Stimulated activated memory B cell treated with anti-CD40 and anti-IgM and Interleukin-4, amounts not matched to agents 10 μg/mL and 1 μg/mL and 100 μg/mL, for 72 hours (primary cell): ENCODE results near the gene RPS14.
A peak's percentile ranks its signal among the peaks of the same experiment; 100 is the strongest.
"Not testable (repeated sequence)": the region's sequence is repeated elsewhere in the genome, so short reads cannot be mapped to it uniquely, and the experiment has no call there.

Experiments used
- ATAC-seq: fragments of 150-1000 bp; cut with Tn5 transposase; 2 replicates; pipeline ENCODE4 v1.10.0; 2021
- H3K27ac Mint-ChIP-seq: one replicate; pipeline ENCODE4 v1.8.0; 2022; ENCODE audit warnings: mild to moderate bottlenecking, mixed read lengths
- H3K27me3 Mint-ChIP-seq: one replicate; pipeline ENCODE4 v1.8.0; 2022; ENCODE audit warnings: mixed read lengths
- H3K36me3 Mint-ChIP-seq: one replicate; pipeline ENCODE4 v1.8.0; 2022; ENCODE audit warnings: mixed read lengths
- H3K4me1 Mint-ChIP-seq: one replicate; pipeline ENCODE4 v1.8.0; 2022; ENCODE audit warnings: mixed read lengths
- H3K4me3 Mint-ChIP-seq: one replicate; pipeline ENCODE4 v1.8.0; 2022; ENCODE audit warnings: mild to moderate bottlenecking, moderate library complexity, mixed read lengths
- H3K9me3 Mint-ChIP-seq: one replicate; pipeline ENCODE4 v1.8.0; 2022; ENCODE audit warnings: mixed read lengths

Gene RPS14

DNA sequence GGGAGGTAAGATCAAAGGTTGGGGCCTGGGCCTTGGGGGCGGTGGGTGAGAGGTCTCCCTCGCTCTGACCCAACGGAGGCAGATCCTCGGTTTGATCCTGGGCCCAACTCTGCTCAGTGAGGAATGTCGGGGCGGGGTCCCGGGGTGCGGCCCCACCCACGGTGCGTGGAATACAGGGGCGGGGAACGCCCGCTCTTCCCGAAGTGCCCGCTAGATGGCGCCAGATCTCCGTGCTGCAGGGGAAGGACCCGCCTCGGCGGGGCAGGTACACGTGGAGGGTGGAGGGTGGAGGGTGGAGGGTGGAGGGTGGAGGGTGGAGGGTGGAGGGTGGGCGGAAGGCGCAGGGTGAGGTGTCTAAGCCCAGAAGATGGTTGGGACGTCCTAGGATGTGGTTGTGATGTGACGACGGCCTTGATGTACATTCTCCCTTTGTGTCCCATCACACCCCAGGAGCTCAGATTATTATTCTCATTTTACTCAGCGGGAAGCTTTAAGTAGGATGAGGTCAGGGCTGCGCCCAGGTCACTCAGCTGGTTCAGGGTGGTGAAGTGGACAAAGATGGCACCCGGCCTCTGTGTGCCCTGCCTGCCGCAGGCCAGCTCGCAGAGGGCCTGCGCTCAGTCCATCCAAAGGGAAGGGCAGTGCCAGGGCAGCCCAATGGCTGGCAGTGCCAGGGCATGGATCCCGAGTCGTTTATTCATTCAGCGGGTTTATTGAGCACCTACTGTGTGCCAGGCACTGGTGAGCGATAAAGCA, 9.4 kb upstream of the RPS14 start:
- no peaks in the 10 kb centered on the region for H3K9me3 Mint-ChIP-seq
- no peaks in the 10 kb centered on the region for H3K27me3 Mint-ChIP-seq
- peak; percentile 92 for ATAC-seq
- no peaks in the 10 kb centered on the region for H3K36me3 Mint-ChIP-seq
- H3K4me3 Mint-ChIP-seq = peak overlapping the region; percentile 38
- peak overlapping the region; percentile 100 for H3K27ac Mint-ChIP-seq
- peaks cover 48% of the 10 kb centered on the region for H3K4me1 Mint-ChIP-seq

DNA sequence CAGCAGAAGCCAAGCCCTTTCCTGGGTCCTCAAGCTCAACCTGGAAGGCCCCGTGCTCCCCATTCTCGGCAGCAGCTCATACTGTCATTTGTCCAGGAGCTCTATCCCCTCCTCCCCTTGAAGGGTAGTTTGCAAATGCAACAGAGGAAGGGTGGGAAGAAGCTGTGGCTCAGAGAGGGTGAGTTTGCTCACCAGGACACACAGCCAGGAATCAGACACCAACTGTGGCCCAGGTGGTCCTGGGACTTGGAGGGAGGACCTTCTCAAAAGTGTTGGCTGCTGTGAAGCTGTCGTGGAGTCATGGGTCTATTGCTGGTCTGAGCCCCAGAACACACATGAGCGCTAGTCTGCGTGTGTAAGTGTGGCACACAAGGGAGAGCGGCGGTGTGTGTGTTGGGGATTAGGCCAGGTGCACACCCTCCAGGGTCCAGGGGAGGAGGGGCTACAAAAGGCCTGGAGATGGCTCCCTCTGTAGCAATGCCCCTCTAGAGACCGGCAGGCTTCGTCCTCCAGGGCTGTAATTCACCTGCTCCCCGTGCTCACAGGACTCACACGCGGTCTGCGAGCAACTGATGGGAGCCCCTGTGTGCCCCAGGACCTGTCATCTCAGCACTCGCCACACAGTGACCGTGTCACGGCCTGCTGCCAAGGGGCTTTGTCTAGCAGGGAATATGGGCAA, 8.2 kb upstream of the RPS14 start:
- H3K36me3 Mint-ChIP-seq = no peaks in the 10 kb centered on the region
- ATAC-seq = no peak
- H3K27ac Mint-ChIP-seq = peak overlapping the region; percentile 77
- peaks cover 48% of the 10 kb centered on the region for H3K4me1 Mint-ChIP-seq
- H3K9me3 Mint-ChIP-seq = no peaks in the 10 kb centered on the region
- H3K4me3 Mint-ChIP-seq = peak overlapping the region; percentile 42
- H3K27me3 Mint-ChIP-seq = no peaks in the 10 kb centered on the region

DNA sequence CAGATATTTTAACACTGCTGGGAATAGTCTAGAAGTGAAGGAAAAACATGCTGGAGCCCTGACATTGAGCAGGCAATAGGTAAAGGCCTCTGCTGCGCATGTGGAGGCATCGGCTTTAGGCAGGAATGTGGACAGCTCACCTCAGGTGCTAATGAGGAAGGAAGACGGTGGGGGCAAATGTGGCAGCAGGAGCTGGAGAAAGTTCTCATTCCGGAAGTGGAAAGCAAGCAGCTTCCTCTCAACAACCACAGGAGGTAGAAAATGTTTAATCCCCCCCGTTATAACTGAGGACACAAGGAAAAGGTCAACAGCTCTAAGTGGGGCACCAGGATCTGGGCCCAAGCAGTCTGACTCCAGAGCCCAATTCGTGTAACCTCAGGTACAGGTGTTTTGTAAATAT, 7.6 kb upstream of the RPS14 start:
- H3K4me3 Mint-ChIP-seq = peak overlapping the region; percentile 6
- H3K27ac Mint-ChIP-seq = peak overlapping the region; percentile 77
- no peaks in the 10 kb centered on the region for H3K36me3 Mint-ChIP-seq
- no peak for ATAC-seq
- peaks cover 48% of the 10 kb centered on the region for H3K4me1 Mint-ChIP-seq
- H3K27me3 Mint-ChIP-seq = no peaks in the 10 kb centered on the region
- H3K9me3 Mint-ChIP-seq = no peaks in the 10 kb centered on the region

DNA sequence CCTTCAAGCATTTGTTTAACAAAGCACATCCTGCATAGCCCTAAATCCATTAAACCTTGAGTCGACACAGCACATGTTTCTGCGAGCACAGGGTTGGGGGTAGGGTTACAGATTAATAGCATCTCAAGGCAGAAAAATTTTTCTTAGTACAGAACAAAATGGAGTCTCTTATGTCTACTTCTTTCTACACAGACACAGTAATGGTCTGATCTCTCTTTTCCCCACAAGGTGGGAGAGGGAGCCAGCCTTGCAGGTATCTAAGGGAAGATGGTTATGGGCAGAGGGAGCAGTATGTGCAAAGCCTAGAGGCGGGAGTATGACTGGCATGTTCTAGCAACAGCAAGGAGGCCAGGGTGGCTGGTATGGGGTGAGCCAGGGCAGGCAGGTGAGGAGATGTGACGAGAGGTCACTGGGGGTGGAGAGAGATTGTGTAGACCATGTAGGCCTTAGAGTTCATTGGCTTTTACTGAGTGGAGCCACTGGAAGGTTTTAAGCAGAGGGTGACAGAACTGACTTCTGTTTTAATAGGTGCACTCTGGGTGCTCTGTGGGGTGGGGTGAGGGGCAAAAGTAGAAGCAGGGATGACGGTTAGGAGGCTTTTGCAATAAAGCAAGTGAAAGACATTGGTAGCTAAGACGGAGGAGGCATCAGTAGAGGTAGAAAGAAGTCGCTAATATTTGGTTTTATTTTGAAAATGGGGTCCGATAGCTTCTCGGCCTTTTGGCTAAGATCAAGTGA, 5.1 kb upstream of the RPS14 start:
- no peak overlapping the region for H3K4me3 Mint-ChIP-seq
- ATAC-seq = no peak
- no peaks in the 10 kb centered on the region for H3K9me3 Mint-ChIP-seq
- H3K4me1 Mint-ChIP-seq = peaks cover 25% of the 10 kb centered on the region
- H3K27ac Mint-ChIP-seq = no peak overlapping the region
- no peaks in the 10 kb centered on the region for H3K36me3 Mint-ChIP-seq
- H3K27me3 Mint-ChIP-seq = no peaks in the 10 kb centered on the region

DNA sequence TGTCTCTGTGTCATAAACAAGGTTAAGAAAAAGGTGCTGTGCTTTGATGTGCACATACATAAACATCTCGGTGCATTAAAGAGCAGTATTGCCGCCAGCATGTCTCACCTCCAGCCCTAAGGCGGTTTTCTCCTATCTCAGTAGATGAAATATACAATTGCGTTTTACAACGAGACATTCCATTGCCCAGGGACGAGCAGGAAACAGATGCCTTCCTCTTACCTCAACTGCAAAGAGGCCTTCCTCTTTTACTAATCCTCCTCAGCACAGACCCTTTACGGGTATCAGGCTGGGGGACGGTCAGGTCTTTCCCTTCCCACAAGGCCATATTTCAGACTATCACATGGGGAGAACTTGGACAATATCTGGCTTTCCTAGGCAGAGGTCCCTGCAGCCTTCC, 4.5 kb upstream of the RPS14 start:
- H3K27me3 Mint-ChIP-seq, ATAC-seq, H3K4me3 Mint-ChIP-seq, H3K27ac Mint-ChIP-seq, H3K9me3 Mint-ChIP-seq, H3K36me3 Mint-ChIP-seq: not testable (repeated sequence)
- H3K4me1 Mint-ChIP-seq = peaks cover 19% of the 10 kb centered on the region

DNA sequence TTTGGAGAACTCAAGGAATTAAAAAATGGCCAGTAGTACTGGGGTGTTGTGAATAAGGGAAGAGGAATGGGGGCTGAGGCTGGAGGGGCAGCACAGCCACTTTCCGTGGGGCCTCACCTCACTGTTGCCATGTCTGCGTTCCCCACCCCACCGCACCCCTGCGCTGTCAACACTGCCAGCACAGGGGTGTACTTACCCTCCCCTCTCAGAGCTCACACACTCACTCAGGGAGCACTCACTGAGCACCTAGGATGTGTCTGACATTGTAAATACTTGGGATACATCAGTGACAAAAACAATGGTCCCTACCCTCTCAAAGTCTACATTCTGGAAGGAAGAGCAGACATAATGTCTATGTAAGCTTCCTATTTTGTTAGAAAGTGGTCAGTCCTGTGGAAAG, 3.4 kb upstream of the RPS14 start:
- H3K27ac Mint-ChIP-seq = no peak overlapping the region
- no peak overlapping the region for H3K4me3 Mint-ChIP-seq
- peaks cover 23% of the 10 kb centered on the region for H3K4me1 Mint-ChIP-seq
- H3K9me3 Mint-ChIP-seq = no peaks in the 10 kb centered on the region
- H3K36me3 Mint-ChIP-seq = peaks cover 16% of the 10 kb centered on the region
- no peaks in the 10 kb centered on the region for H3K27me3 Mint-ChIP-seq
- no peak for ATAC-seq

DNA sequence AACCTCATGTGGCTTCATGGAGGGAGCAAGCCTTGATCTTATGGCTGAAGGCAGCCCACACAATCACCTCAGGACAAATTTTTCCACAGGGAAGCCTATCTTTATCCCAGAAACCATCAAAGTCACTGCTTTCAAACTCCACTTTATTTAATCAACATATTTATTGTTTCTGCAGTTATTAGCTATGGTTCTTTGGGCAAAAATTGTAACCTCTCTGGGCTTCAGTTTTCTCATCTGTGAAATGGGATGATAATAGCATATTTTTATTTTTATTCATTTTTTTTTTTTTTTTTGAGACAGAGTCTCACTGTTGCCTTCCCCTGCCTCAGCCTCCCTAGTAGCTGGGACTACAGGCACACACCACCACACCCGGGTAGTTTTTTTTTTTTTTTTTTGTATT, 2.1 kb upstream of the RPS14 start:
- H3K27ac Mint-ChIP-seq = no peak overlapping the region
- no peaks in the 10 kb centered on the region for H3K27me3 Mint-ChIP-seq
- H3K4me1 Mint-ChIP-seq = peaks cover 25% of the 10 kb centered on the region

DNA sequence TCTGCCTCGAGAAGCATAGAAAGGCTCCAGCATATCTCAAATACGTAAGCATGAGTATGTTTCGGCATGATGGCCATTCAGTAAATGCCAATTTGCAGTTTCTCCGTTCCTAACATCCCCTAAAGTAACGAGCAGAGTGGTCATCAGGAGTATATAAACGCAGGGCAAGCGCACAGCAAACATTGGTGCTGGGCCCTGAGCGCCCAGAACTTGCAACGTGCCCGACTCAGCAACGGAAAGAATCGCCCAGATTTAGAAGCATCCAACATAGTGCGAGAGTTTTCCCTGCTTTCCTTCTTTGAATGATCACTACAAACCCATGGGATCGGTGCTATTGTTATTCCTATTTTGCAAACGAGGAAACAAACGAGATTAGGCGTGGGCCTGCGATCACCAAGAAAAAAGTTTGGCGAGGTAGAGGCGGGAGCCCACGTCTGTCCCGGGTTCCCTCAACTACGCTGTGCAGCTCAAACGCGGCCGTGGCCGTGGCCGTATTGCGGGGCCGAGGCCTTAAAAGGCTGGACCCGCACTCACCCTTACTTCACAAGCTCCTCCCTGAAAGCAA, 505 bp downstream of the RPS14 start:
- peaks cover 46% of the 10 kb centered on the region for H3K36me3 Mint-ChIP-seq
- peak overlapping the region; percentile 98 for H3K4me3 Mint-ChIP-seq
- no peaks in the 10 kb centered on the region for H3K9me3 Mint-ChIP-seq
- H3K27ac Mint-ChIP-seq = peak overlapping the region; percentile 98
- no peaks in the 10 kb centered on the region for H3K27me3 Mint-ChIP-seq
- peaks cover 32% of the 10 kb centered on the region for H3K4me1 Mint-ChIP-seq
- ATAC-seq = peak; percentile 60

More for the DNA sequence above, 2.1 kb upstream of the RPS14 start:
- ATAC-seq = no peak
- Mint-ChIP-seq H3K36me3 (peaks cover 29% of the 10 kb centered on the region), H3K9me3 (no peaks in the 10 kb centered on the region), H3K4me3 (no peak overlapping the region)

DNA sequence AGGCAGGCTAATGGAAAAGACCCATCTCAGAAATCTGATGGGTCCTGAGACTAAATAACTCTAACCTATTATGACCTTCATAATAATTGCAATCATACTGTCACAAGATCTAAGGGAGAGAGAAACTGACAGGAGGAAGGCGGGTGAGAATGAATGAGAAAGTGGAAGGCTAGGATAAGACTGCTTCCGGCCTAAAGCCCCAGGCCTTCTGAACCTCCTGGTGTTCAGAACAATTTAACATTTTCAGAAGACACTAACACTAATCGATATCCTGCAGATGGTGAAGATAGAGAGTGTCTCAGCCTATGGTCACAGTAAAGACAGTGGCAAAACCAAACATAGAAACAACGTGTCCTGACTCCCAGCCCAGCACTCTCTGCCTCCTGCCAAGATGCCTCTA, 1.2 kb downstream of the RPS14 start:
- peaks cover 53% of the 10 kb centered on the region for H3K36me3 Mint-ChIP-seq
- no peaks in the 10 kb centered on the region for H3K9me3 Mint-ChIP-seq
- H3K27me3 Mint-ChIP-seq = no peaks in the 10 kb centered on the region

DNA sequence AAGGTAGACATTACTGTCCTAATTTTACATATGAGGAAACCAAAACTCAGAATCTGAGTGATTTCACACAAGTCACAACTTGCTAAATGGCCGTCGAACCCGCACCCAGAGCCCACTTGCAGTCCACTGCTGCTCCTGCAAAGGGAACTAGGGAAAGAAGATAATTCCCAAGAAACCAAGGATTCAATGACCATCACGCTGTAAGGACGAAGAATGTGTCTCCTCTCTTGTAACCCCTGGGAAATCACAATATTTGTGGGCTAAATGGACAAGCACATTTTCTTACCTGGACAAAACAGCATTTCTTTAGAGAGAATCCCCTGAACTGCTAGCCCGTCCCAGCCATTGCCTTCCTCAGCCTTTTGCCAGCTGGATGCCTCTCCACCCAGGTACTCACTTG, 2.4 kb downstream of the RPS14 start:
- peaks cover 56% of the 10 kb centered on the region for H3K36me3 Mint-ChIP-seq
- ATAC-seq = no peak
- H3K9me3 Mint-ChIP-seq = no peaks in the 10 kb centered on the region
- H3K4me1 Mint-ChIP-seq = peaks cover 37% of the 10 kb centered on the region
- peak overlapping the region; percentile 98 for H3K4me3 Mint-ChIP-seq
- H3K27ac Mint-ChIP-seq = peak overlapping the region; percentile 98
- no peaks in the 10 kb centered on the region for H3K27me3 Mint-ChIP-seq

More for the DNA sequence above, 1.2 kb downstream of the RPS14 start:
- ATAC-seq = no peak
- Mint-ChIP-seq H3K4me1 (peaks cover 35% of the 10 kb centered on the region), H3K4me3 (peak overlapping the region; percentile 98), H3K27ac (peak overlapping the region; percentile 98)

DNA sequence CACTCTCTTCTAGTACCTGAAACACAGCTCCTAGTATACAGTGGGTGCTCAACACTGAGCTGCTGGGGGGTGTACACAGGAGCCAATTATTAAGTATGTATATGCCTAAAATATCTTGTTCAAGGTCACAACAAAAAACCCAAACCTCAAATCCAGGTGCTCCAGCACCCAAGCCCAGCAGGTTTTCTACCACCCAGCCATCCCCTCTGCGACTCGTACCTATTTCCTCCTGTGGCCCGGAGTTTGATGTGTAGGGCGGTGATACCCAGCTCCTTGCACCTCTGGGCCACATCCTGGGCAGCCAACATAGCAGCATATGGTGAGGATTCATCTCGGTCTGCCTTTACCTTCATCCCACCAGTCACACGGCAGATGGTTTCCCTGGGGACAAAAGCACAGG, 3.0 kb downstream of the RPS14 start:
- Mint-ChIP-seq H3K4me1 (peaks cover 37% of the 10 kb centered on the region), H3K27ac (peak overlapping the region; percentile 54), H3K27me3 (no peaks in the 10 kb centered on the region), H3K9me3 (no peaks in the 10 kb centered on the region), H3K4me3 (peak overlapping the region; percentile 20), H3K36me3 (peaks cover 56% of the 10 kb centered on the region)
- no peak for ATAC-seq

DNA sequence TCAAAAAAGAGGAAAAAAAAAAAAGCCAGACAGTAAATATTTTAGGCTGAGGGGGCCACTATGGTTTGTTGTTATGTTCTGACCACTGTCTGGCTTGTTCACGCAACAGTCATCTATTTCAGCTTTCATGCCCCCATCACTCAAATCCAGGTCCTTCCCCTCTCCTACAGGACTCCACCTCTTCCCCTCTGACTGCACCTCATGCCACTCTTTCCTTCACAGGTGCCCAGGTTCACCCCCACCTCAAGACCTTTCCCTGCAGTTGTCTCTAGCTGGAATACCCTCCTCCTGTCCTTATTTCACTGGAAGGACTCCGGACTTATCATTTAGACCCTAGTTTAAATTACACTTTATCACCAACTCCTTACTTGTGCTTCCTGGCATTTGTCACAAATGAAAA, 3.5 kb downstream of the RPS14 start:
- Mint-ChIP-seq H3K36me3 (peaks cover 59% of the 10 kb centered on the region), H3K4me3 (peak overlapping the region; percentile 20), H3K27ac (peak overlapping the region; percentile 54), H3K9me3 (no peaks in the 10 kb centered on the region), H3K4me1 (peaks cover 37% of the 10 kb centered on the region), H3K27me3 (no peaks in the 10 kb centered on the region)
- no peak for ATAC-seq

DNA sequence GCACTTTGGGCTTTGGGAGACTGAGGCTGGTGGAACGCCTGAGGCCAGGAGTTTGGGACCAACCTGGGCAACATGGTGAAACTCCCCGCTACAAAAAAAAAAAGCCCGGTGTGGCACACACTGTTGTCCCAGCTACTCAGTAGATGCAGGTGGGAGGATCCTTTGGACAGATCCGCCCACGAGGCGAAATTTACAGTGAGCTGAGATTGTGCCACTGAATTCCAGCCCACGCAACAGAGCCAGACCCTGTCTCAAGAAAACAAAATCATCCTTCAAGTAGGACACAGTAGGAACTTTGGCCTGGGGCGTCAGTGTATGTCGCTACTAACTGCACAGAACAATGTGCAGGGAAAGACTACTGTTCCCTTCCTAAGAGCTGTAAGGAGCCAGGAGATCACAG, 4.8 kb downstream of the RPS14 start:
- no peak for ATAC-seq
- Mint-ChIP-seq H3K27ac (no peak overlapping the region), H3K27me3 (no peaks in the 10 kb centered on the region), H3K4me3 (no peak overlapping the region), H3K4me1 (peaks cover 37% of the 10 kb centered on the region), H3K36me3 (peaks cover 67% of the 10 kb centered on the region), H3K9me3 (no peaks in the 10 kb centered on the region)

DNA sequence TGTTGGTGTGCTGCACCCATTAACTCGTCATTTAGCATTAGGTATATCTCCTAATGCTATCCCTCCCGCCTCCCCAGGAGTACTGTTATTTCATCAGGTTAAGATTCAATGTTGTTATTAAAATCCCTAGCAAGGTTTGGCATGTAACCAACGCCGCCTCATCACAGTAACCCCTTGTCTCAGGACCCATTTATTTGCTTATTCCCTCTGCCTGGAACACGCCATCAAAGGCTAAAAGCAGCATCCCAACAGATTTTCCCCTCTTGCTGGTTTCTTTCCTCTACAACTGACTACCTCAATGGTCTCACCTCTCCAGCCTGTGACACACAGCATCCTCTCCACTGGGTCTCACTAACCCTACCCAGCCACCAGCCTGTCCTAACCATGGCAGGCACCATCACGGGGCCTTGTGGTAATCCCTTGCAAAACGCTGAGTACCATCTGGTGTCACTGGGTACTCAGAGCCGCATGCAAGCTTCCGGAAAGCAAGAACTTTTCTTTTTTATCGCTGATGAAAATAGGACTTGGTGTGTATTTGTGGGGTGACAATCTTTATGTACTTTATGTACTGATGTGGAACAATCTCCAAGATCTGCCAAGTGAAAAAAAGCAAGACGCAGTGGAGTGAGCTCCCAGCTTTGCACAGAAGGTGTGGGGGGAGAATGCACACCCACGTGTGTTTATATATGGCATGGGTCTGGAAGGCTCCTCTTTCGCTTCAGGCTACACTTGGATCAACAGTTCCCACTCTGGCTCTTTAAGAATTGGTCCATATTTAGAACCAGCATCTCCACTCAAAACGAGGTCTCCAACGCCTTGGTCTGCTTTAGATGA, 6.1 kb downstream of the RPS14 start:
- no peaks in the 10 kb centered on the region for H3K9me3 Mint-ChIP-seq
- no peak for ATAC-seq
- no peak overlapping the region for H3K4me3 Mint-ChIP-seq
- no peaks in the 10 kb centered on the region for H3K27me3 Mint-ChIP-seq
- H3K4me1 Mint-ChIP-seq = peaks cover 40% of the 10 kb centered on the region
- H3K27ac Mint-ChIP-seq = no peak overlapping the region
- peaks cover 57% of the 10 kb centered on the region for H3K36me3 Mint-ChIP-seq

DNA sequence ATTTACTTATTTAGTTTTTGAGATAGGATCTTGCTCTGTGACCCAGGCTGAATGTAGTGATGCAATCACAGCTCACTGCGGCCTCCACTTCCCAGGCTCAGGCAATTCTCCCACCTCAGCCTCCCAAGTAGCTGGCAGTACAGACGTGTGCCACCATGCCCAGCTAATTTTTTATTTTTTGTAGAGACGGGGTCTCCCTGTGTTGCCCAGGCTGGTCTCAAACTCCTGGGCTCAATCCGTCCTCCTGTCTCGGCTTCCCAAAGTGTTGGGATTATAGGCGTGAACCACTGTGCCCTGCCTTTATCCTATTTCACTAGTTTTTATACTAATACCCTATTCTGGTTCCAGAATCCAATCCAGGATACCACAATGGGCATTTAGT, 6.8 kb downstream of the RPS14 start:
- Mint-ChIP-seq H3K4me1 (peaks cover 32% of the 10 kb centered on the region), H3K4me3 (no peak overlapping the region), H3K36me3 (peaks cover 49% of the 10 kb centered on the region), H3K9me3 (no peaks in the 10 kb centered on the region), H3K27me3 (no peaks in the 10 kb centered on the region), H3K27ac (no peak overlapping the region)
- ATAC-seq = no peak
